ENCODE results near the gene PLOD1.
"Not testable (repeated sequence)": the region's sequence is repeated elsewhere in the genome, so short reads cannot be mapped to it uniquely, and the experiment has no call there.

Gene PLOD1

GRCh38 chr1:11939794-11940193 is 5.3 kb downstream of the PLOD1 start:
- not testable (repeated sequence) for DNase-seq

- DNase-seq: no peak
Measured at GRCh38 chr1:11940260-11940921, 5.9 kb downstream of the PLOD1 start.

- DNase-seq: no peak
Measured at GRCh38 chr1:11942280-11942679, 7.8 kb downstream of the PLOD1 start.

GRCh38 chr1:11943619-11944018 is 9.1 kb downstream of the PLOD1 start:
- DNase-seq: no peak

- DNase-seq: peak; percentile 8
Measured at GRCh38 chr1:11944358-11944931, 9.9 kb downstream of the PLOD1 start.

GRCh38 chr1:11946647-11947046 is 12.1 kb downstream of the PLOD1 start:
- DNase-seq: no peak

- no peak for DNase-seq
Measured at GRCh38 chr1:11948822-11949458, 14.4 kb downstream of the PLOD1 start.

GRCh38 chr1:11951901-11952300 is 17.4 kb downstream of the PLOD1 start:
- DNase-seq: no peak

GRCh38 chr1:11952455-11953109 is 18.1 kb downstream of the PLOD1 start:
- no peak for DNase-seq

GRCh38 chr1:11955221-11955620 is 20.7 kb downstream of the PLOD1 start:
- no peak for DNase-seq

- no peak for DNase-seq
Measured at GRCh38 chr1:11957398-11957797, 22.9 kb downstream of the PLOD1 start.

- DNase-seq: no peak
Measured at GRCh38 chr1:11957897-11958296, 23.4 kb downstream of the PLOD1 start.

GRCh38 chr1:11960276-11960675 is 25.8 kb downstream of the PLOD1 start:
- DNase-seq: no peak

GRCh38 chr1:11960715-11961114 is 26.2 kb downstream of the PLOD1 start:
- DNase-seq: no peak

GRCh38 chr1:11961230-11961629 is 26.7 kb downstream of the PLOD1 start:
- no peak for DNase-seq

GRCh38 chr1:11963622-11964021 is 29.1 kb downstream of the PLOD1 start:
- DNase-seq: no peak

- no peak for DNase-seq
Measured at GRCh38 chr1:11964656-11965055, 30.1 kb downstream of the PLOD1 start.

- no peak for DNase-seq
Measured at GRCh38 chr1:11967028-11967547, 32.6 kb downstream of the PLOD1 start.

- no peak for DNase-seq
Measured at GRCh38 chr1:11970441-11971185, 36.1 kb downstream of the PLOD1 start.

- no peak for DNase-seq
Measured at GRCh38 chr1:11977625-11978024, 43.1 kb downstream of the PLOD1 start.

GRCh38 chr1:11978301-11978700 is 43.8 kb downstream of the PLOD1 start:
- DNase-seq: no peak

GRCh38 chr1:11979028-11979850 is 44.7 kb downstream of the PLOD1 start:
- no peak for DNase-seq
